HuH-7 (cell line): ENCODE results near the gene SFI1.
A peak's percentile ranks its signal among the peaks of the same experiment; 100 is the strongest.
"Not testable (repeated sequence)": the region's sequence is repeated elsewhere in the genome, so short reads cannot be mapped to it uniquely, and the experiment has no call there.

Source experiments
- DNase-seq: peaks from one replicate; pipeline ENCODE4 v3.0.0; 2011; ENCODE audit warnings: low spot score

The SFI1 gene

DNA sequence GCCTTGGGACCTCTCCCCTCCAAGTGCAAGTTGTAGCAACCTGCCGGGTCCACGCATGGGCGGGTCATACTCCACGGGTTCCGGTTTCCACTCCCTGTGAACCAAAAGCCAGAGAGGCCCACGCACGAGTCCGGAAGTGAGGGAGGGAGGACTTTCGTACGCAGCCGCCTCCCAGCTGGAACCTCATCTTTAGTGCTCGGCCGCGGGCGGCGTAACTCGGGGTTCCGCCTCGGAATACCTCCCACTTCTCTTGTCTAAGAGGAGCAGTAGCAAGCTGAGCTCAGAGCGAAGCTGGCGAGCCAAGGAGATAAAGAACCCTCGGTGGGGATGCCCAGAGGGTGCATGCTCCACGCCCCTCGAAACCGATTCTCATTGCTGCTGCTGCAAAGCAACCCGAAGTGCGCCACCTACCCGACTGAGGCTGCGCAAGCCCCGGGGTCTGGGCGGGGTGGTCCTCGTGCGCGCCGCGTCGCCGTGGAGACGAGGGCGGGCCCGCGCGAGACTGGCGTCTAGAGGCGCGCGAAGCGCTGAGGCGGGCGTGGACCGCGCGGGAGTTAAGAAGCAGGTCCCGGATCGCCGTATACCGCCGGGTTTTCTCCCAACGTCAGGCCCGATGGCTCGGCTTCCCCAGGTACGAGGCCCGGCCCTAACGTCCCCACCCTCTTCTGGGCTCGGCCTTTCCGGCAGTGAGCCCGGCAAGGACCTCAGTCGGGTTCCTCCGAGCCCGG, at the start of gene SFI1:
TSS of gene SFI1 (plus strand) at position 530 of the 728 bp plus-strand sequence. CDS start 11,749 bp downstream, outside the sequence.
- peak; percentile 94 for DNase-seq

GRCh38 chr22:31446767-31447166, 49.6 kb upstream of the SFI1 start:
- no peak for DNase-seq

DNA sequence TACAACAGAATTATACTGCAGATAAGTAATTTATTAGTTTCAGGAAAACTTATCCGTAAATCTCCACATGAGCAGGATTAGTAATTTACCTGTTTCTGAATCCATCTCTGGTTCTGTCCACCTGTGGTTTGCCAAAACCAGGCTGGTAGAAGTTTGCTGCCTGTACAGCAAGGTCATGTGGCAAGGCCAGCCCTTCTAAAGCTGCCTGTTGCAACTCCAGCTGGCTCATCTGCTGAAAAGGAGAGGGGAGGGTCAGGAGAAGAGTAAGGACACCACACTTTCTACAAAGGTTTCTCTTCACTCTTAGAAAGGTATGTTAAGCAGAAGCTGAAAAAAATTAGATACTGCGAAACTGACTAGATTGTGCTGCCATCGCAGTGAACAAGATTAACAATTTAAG, 49.0 kb upstream of the SFI1 start:
- DNase-seq: no peak

GRCh38 chr22:31448382-31448781, 48.0 kb upstream of the SFI1 start:
- no peak for DNase-seq

- no peak for DNase-seq
These were observed 46.8 kb upstream of the SFI1 start for GRCh38 chr22:31449506-31449905.

DNA sequence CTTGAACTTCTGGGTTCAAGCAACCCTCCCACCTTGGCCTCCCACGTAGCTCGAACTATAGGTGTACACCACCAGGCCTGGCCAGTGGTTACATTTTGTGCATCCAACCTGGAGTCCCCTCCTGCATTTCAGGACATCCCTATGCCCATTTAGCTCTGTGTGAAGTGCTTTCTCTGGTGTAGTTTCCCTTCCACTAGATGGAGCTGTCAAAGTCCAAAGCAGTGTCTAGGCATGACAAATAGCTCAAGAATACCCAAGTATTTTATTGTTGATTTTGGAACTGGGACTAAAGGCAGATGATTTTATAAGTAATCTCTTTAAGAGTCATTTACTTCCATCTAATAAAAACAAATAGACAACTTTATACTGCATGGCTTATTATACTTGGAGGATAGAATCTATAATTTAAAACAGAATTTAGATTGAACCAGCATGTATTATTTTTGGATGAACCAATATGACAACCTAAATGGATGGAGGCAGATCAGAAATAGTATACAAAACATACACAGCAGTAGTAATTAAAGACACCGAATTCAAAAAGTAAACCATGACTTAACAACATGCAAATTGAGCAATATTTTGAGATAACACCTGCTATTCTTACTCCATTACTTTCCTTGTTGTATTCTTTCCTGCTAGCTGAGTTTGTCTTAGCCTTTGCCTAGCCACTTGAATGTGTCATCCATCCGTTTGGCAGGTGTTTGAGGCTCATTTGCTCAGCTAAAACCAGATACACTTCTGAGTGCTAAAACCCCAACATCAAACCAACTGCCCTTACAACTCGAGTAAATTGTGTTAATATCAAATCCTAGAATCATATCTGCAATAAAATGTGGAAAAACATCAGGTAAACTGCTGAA, 44.4 kb upstream of the SFI1 start:
- peak; percentile 62 for DNase-seq

DNA sequence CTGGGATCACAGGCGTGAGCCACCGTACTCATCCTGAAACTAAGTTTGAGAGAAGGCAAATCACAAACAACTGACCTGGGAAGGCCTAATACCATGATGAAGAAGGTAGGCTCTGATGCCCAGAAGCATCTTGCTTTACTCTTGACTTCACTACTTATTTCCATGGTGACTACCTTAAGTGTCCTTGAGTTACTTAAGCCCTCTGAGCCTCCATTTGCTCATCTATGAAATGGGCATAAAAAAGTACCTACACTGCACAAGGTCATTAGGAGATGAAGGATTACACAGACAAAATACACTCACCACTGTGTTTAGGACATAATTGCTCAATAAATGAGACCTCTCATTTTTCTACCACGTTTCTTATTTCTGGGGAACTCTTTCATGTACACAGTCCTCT, 34.6 kb upstream of the SFI1 start:
- no peak for DNase-seq

DNA sequence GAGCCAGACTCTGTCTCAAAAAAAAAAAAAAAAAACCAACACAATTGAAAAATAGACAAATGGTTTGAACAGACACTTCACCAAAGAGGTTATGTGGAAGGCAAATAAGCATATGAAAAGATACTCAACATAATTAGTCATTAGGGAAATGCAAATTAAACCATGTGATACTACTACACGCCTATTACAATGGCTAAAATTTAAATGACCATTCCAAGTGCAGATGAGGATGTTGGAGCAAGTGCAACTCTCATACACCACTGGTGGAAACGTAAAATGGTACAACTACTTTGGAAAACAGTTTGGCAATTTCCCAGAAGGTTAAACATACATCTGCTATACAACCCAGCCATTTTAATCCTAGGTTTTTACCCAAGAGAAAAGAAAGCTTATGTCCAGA, 31.0 kb upstream of the SFI1 start:
- no peak for DNase-seq

GRCh38 chr22:31474743-31475142, 21.6 kb upstream of the SFI1 start:
- no peak for DNase-seq

- DNase-seq: no peak
These were observed 20.5 kb upstream of the SFI1 start for GRCh38 chr22:31475800-31476199.

GRCh38 chr22:31477329-31477728, 19.0 kb upstream of the SFI1 start:
- no peak for DNase-seq

DNA sequence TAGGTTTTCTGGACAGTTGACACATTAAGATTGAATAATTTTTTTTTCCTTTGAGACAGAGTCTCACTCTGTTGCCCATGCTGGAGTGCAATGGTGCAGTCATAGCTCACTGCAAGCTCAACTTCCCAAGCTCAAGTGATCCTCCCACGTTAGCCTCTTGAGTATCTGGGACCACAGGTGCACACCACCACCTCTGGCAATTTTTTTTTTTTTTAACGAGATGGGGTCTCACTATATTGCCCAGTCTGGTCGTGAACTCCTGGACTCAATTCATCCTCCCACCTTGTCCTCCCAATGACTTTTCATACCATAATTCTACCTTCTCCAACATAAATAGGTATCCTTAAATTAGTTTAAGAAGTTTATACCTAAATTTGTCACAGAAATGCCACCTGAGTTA, 15.2 kb upstream of the SFI1 start:
- DNase-seq: no peak

- not testable (repeated sequence) for DNase-seq
These were observed 13.9 kb upstream of the SFI1 start for GRCh38 chr22:31482470-31482869.

DNA sequence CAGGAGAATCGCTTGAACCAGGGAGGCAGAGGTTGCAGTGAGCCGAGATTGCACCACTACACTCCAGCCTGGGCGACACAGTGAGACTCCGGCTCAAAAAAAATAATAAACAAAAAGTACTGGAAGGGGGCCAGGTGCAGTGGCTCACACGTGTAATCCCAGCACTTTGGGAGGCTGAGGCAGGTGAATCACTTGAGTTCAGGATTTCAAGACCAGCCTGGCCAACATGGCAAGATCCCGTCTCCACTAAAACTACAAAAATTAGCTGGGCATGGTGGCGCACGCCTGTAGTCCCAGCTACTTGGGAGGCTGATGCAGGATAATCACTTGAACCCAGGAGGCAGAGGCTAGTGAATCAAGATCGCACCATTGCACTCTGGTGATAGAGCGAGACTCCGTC, 10.0 kb upstream of the SFI1 start:
- not testable (repeated sequence) for DNase-seq

DNA sequence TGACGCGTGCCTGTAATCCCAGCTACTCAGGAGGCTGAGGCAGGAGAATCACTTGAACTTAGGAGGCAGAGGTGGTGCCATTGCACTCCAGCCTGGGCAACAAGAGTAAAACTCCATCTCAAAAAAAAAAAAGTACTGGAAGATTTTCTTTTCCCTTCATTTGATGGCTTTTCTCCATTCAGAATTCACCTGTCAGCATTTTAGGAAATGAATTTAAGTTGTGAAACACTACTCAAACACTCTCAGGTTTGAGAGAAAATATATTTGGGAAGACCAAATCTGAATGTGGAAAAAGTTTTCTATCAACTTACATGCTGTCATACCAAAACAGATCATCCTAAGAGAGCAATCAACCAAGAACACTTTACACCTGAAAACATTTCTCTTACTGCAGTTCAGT, 9.4 kb upstream of the SFI1 start:
- DNase-seq: no peak

GRCh38 chr22:31488346-31488883, 7.9 kb upstream of the SFI1 start:
- no peak for DNase-seq

DNA sequence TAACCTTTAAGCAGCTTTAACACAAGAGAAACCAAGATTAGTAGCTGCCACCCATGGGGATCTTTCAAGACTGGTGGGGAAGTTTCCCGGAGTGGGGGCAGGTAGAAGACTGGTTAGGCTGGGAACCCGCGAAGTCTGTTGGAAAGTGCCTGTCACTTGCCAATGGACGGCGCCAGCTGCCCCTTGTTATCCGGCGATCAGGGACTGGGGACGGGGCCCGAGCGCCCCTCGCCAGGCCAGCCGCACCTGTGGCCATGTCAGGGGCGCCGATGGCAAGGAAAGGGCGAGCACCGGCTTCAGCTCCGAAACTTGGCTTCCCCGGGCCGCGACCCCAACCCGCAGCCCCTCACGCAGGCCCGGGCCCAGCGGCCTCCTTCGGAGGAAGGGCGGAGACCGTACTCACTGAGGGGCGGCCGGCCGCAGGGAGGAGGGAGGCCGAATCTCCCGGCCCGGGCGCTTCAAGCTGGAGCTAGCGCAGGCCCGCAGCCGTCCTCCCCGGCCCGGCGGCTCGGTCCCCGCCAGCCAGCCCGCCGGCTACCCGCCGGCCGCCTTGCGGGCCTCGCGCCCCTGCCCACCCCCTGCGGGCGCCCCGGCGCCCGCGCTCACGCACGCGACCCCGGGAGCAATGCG, 7.2 kb upstream of the SFI1 start:
- DNase-seq: peak; percentile 56

DNA sequence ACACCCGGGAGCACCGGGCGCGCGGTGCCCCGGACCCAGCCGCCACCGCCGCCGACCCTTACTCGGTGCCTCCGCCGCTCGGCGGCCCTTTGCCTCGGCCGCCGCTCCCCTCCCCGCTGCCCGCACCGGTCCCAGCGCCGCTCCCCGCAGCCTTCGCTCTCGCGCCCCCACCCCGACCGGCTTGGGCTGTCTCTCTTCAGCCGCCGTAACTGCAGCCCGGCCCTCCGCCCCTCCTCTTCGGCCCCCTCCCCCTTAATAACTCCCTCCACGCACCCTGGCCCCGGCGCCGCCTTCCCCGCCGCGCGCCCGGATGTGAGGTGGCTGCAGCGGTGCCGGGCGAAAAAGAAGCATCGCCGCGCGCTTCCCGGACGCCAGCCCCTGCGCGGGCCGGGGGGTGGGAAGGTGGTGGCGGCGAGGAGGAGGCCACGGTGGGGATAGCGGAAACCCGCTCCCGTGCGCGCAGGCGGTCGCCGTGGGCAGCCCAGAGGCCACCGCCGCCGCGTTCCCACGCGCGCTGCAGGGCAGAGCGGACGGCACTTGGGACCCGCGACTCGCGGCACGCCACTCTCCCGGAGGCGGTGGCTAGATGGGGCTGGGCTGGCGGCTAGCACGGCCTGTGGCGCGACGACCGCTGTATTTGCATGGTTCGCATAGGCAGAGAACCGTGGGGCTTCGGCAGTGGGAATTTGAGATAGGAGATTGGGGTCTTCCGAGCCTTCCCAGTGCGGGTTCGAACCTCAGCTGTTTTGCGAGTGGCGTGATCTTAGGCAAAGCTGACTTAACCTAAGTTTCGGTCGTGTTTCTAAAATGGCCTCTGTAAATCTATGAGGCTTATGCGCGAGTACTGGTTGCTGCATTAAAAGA, 6.5 kb upstream of the SFI1 start, which contains the start of gene EIF4ENIF1:
TSS of gene EIF4ENIF1 (minus strand) at position 211 of the 864 bp plus-strand sequence. CDS start 1,124 bp downstream, outside the sequence.
- peak; percentile 92 for DNase-seq

GRCh38 chr22:31490496-31490925, 5.8 kb upstream of the SFI1 start:
- peak; percentile 56 for DNase-seq

DNA sequence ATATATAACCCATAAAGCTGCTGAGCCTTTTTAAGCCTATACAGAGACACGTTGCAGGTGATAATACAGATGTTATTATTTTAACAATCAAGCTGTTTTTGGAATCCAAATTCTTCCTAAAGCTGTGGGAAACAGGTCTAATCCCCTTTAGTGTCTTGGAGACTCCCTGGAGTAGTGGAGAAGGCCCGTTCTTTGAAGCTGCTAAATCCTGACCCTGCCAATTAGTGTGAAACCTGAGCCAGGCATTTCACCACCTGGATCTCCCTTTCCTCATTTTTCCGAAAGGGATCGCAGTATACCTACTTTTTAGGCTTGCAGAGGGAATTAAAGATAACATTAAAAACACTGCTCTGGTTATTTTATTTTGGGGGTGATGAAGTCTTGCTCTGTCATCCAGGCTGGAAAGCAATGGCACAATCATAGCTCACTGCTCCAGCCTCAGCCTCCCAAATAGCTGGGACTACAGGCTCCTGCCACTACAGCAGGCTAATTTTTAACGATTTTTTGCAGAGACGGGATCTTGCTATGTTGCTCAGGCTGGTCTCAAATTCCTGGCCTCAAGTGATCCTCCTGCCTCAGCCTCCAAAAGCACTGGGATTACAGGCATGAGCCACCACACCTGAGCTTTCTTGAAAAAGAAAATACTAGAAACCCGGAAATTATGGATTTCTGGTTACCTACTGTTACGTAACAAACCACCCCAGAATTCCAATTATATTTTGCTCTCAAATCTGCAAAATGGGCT, 4.9 kb upstream of the SFI1 start:
- no peak for DNase-seq

DNA sequence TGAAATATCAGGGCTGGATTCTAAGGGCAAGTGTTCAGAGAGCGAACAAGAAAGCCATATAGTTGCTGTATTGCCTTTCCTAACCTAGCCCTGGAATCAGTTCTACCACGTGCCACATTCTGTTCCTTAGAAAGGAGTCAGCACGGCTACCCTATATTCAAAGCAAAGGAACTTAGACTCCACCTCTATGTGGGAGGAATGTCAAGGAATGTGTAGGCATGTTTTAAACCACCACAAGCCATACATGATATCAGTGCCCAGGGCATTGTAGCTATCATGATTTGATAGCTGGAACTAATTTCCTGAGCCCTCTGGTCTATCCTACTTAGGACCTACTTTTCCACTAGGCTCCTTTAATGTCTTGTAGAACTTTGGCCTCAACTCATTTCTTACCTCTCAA, 4.2 kb upstream of the SFI1 start:
- no peak for DNase-seq
